Fibroblast of villous mesenchyme (primary cell): ENCODE measurements around the gene ALPL. TPM values are rescaled to one million over a fixed set of nuclear protein-coding genes. Genes with fewer than 3 reads are reported as not detected.
A peak's percentile ranks its signal among the peaks of the same experiment; 100 is the strongest.
"Not testable (repeated sequence)": the region's sequence is repeated elsewhere in the genome, so short reads cannot be mapped to it uniquely, and the experiment has no call there.

ENCODE experiments used
- DNase-seq: peaks from one replicate; pipeline ENCODE4 v3.0.0-alpha.2; 2010; ENCODE audit warnings: low read depth
- H3K4me3 ChIP-seq: 2 replicates; pipeline ENCODE4 v1.5.1; 2011; ENCODE audit warnings: low read depth, mild to moderate bottlenecking, low read length
- total RNA-seq: library from RNA; depleted of rRNA; stranded (reverse); fragments of >200 nt; gene quantifications from 2 replicates; pipeline ENCODE4 v1.2.3, GENCODE V29; 2012
- TF ChIP-seq, protein P1 (sequence below): IDR thresholded peaks from 2 replicates; pipeline ENCODE4 v1.5.1; 2012; ENCODE audit warnings: low read depth, mild to moderate bottlenecking, low read length; ENCODE audit not compliant: insufficient read depth

The ALPL gene
- 1.3 and 1.7 TPM in 2 replicates for total RNA-seq

DNA sequence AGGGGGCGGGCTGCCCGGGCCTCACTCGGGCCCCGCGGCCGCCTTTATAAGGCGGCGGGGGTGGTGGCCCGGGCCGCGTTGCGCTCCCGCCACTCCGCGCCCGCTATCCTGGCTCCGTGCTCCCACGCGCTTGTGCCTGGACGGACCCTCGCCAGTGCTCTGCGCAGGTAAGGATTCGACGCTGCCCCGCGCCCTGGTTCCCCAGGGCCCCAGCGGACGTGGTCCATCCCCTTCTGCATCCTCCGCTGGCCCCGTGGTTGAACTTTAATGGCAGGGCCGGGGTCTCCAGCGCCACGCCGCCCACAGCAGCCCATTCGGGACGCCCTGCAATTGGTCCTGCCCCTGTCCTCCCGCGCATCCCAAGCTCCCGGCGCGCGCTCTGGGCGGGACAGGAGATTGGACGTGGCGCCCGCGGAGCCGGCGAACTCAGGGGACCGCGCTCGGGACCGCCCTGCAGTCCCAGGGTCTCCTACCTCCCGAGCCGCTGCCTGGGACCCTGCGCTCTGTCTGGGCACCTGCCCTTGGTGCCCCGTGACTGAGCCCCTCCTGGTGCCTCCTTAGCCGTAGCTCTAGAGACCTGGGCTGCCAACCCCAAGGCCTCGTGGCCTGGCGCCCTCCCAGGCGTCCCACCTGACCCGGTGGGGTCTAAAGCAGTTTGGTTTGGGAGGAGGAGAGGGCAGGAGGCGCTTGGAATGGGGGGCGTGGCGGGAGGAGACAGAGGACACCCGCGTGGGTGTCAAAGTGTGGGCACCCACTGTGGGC, at the start of gene ALPL:
ALPL (plus strand) TSS at position 73 of the 762 bp plus-strand sequence. CDS start 44,659 bp downstream, outside the sequence.
- no peak for DNase-seq
- TF ChIP-seq, protein P1, sequence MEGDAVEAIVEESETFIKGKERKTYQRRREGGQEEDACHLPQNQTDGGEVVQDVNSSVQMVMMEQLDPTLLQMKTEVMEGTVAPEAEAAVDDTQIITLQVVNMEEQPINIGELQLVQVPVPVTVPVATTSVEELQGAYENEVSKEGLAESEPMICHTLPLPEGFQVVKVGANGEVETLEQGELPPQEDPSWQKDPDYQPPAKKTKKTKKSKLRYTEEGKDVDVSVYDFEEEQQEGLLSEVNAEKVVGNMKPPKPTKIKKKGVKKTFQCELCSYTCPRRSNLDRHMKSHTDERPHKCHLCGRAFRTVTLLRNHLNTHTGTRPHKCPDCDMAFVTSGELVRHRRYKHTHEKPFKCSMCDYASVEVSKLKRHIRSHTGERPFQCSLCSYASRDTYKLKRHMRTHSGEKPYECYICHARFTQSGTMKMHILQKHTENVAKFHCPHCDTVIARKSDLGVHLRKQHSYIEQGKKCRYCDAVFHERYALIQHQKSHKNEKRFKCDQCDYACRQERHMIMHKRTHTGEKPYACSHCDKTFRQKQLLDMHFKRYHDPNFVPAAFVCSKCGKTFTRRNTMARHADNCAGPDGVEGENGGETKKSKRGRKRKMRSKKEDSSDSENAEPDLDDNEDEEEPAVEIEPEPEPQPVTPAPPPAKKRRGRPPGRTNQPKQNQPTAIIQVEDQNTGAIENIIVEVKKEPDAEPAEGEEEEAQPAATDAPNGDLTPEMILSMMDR, result no peak
- peak within 1 kb of the TSS; percentile 30 for H3K4me3 ChIP-seq

DNA sequence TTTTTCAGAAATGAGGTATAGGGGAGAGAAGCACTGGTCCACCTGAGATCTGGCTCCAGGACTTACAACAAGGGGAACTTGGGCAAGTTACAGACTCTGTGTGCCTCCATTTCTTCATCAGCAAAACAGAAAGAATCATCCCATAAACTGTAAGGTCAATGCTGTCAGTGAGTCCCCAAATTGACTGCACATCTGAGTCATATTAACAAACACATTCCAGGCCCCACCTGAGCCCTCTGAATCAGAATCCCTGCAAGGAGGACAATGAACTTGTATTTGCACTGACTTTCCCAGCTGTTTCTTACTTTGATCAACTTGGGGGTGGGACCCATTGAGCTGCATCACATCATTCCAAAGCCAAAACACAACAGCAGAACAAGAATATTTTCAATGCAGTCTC, 44.1 kb upstream of the ALPL start:
- not testable (repeated sequence) for DNase-seq, H3K4me3 ChIP-seq

DNA sequence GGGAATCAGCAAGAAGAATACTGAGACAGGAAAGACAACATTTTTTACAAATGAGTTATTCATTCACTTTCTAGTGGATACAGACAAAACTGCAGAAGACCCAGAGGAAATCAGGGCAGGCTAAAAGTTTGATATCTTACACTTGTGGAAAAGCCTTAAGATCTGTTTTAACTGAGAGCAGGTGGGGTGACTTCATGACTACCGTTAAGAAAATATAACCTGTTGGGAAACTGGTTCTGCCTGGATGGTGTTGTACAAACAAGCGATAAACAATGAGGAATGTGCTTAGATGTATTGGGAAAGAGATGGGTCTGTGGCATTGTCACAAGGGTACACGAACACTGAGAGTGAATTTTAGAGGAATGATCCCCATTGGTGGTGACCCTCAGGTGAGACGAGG, 41.3 kb upstream of the ALPL start:
- H3K4me3 ChIP-seq, DNase-seq: not testable (repeated sequence)

DNA sequence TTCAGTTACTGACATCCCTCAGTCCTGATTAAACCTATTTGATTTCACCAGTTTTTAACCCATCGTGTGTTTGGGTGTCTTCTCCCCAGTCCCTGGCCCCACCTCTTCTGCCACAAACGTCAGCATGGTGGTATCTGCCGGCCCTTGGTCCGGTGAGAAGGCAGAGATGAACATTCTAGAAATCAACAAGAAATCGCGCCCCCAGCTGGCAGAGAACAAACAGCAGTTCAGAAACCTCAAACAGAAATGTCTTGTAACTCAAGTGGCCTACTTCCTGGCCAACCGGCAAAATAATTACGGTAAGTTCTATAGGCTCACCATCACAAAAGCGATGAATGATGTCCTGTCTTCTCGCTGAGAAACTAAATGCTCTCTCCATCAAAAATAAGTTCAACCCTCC, 40.6 kb upstream of the ALPL start:
- no peak overlapping the region for H3K4me3 ChIP-seq
- TF ChIP-seq, protein P1, result peak; percentile 66
- DNase-seq, result peak; percentile 76

DNA sequence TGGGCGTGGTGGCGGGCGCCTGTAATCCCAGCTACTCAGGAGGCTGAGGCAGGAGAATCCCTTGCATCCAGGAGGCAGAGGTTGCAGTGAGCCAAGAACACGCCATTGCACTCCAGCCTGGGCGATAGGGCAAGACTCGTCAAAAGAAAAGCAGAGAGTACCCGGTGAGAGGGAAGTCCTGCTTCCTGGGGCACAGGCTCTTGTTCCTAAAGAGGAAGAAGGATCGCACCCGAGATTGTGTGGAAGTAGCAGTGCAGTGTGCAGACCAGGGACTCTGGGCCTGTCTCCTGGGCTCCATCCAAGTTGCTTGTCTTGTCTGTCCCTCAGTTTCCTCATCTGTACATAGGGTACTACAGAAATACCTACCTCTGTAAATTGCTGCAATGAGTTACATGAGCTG, 39.6 kb upstream of the ALPL start:
- DNase-seq, result no peak
- TF ChIP-seq, protein P1, result no peak
- no peak overlapping the region for H3K4me3 ChIP-seq

DNA sequence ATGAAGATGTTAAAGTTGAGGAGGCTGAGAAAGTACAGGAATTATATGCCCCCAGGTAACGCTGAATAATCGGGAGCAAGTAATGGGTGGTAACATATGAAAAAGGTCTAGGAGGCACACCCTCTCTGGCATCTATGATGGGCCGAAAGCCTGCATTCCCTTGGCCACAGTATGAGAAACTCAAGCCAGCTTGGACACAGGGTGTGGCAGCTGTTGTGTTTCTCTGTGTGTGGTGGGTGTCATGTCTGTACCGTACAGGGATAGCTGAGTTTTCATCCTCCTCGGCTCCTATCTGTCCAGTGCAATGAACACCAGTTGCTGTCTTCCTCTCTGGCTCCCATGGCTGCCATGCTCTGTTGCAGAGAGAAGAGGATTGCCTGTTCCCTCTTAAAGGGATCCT, 36.4 kb upstream of the ALPL start:
- no peak for DNase-seq
- TF ChIP-seq, protein P1, result no peak

DNA sequence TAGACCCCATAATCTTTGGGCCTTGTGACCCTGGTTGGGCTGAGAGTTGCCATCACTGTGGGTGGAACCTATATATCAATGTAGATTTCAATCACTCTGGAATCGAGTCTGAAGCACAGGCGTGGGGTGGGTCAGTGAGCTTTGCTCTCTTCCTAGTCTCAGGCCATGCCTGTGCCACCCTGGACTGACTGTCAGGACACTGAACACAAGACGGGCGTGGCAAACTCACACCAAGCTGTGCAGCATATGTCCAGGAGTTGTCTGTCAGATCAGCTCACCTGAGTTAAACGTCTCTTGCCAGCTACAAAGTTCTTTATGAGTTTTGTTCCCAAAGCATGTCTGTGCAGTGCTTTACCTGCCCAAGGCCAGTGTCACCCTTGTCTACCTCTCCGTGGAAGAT, 30.9 kb upstream of the ALPL start:
- TF ChIP-seq, protein P1, result no peak
- DNase-seq, result no peak

More for the DNA sequence above, 36.4 kb upstream of the ALPL start:
- no peak overlapping the region for H3K4me3 ChIP-seq

DNA sequence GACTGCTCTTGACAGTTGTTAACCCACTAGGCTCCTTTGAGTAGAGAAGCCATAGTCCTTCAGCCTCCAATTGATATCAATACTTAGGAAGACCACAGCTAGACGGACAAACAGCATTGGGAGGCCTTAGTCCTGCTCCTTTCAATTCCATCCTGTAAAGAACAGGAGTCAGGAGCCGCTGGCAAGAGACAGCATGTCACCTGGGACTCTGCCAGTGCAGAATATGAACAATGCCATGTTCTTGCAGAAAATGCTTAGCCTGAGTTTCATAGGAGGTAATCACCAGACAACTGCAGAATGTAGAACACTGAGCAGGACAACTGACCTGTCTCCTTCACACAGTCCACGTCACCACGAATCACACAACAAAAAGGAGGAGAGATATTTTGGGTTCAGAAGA, 25.3 kb upstream of the ALPL start:
- DNase-seq, H3K4me3 ChIP-seq: not testable (repeated sequence)

More for the DNA sequence above, 30.9 kb upstream of the ALPL start:
- H3K4me3 ChIP-seq, result no peak overlapping the region
